Parathyroid adenoma (tissue), 2 donors: ENCODE data around the gene VPS13C.
"Not testable (repeated sequence)": the region's sequence is repeated elsewhere in the genome, so short reads cannot be mapped to it uniquely, and the experiment has no call there.

Source experiments
- H2AFZ ChIP-seq: fragments of 300-600 bp; sonication (generic); one replicate; pipeline ENCODE4 v1.7.0; 2017; ENCODE audit warnings: antibody characterized with exemption, mild to moderate bottlenecking
- H3K27ac ChIP-seq: fragments of 300-600 bp; sonication (generic); one replicate; pipeline ENCODE4 v1.7.0; 2017
- H3K27me3 ChIP-seq: fragments of 300-600 bp; sonication (generic); one replicate; pipeline ENCODE4 v1.7.0; 2017; ENCODE audit warnings: low read length; ENCODE audit not compliant: control insufficient read depth, insufficient read depth
- H3K36me3 ChIP-seq: fragments of 300-600 bp; sonication (generic); one replicate; pipeline ENCODE4 v1.7.0; 2017; ENCODE audit warnings: low read length; ENCODE audit not compliant: control insufficient read depth, insufficient read depth
- H3K4me1 ChIP-seq: fragments of 300-600 bp; sonication (generic); one replicate; pipeline ENCODE4 v1.7.0; 2017; ENCODE audit warnings: control low read depth
- H3K4me2 ChIP-seq: fragments of 300-600 bp; sonication (generic); one replicate; pipeline ENCODE4 v1.7.0; 2017; ENCODE audit warnings: low read length
- H3K4me3 ChIP-seq: fragments of 300-600 bp; sonication (generic); one replicate; pipeline ENCODE4 v1.7.0; 2017; ENCODE audit warnings: low read depth, low read length
- H3K79me2 ChIP-seq: fragments of 300-600 bp; sonication (generic); one replicate; pipeline ENCODE4 v1.7.0; 2017; ENCODE audit warnings: control low read depth
- H3K9ac ChIP-seq: fragments of 300-600 bp; sonication (generic); one replicate; pipeline ENCODE4 v1.7.0; 2017; ENCODE audit warnings: mild to moderate bottlenecking
- H3K9me3 ChIP-seq: fragments of 300-600 bp; sonication (generic); one replicate; pipeline ENCODE4 v1.7.0; 2017; ENCODE audit warnings: low read length; ENCODE audit not compliant: control insufficient read depth
- CTCF ChIP-seq: fragments of 300-600 bp; sonication (generic); IDR thresholded peaks from one replicate; pipeline ENCODE4 v1.7.0; 2017; ENCODE audit warnings: antibody characterized with exemption, mild to moderate bottlenecking
- donor health status: primary hyperparathyroidism.

Gene VPS13C

GRCh38 chr15:62020576-62021160 lies 39.6 kb downstream of the VPS13C start:
- H2AFZ ChIP-seq = no peak overlapping the region
- H3K4me3 ChIP-seq = no peak overlapping the region
- H3K4me1 ChIP-seq = no peaks in the 10 kb centered on the region
- no peaks in the 10 kb centered on the region for H3K9me3 ChIP-seq
- no peaks in the 10 kb centered on the region for H3K36me3 ChIP-seq
- H3K27me3 ChIP-seq = no peaks in the 10 kb centered on the region
- no peak for TF ChIP-seq CTCF
- H3K79me2 ChIP-seq = no peaks in the 10 kb centered on the region
- no peak overlapping the region for H3K27ac ChIP-seq
- no peak overlapping the region for H3K4me2 ChIP-seq
- no peak overlapping the region for H3K9ac ChIP-seq

GRCh38 chr15:62005354-62005753 lies 54.9 kb downstream of the VPS13C start:
- H3K36me3 ChIP-seq, H3K27ac ChIP-seq, H3K79me2 ChIP-seq, H3K4me2 ChIP-seq, H2AFZ ChIP-seq, H3K27me3 ChIP-seq, H3K4me3 ChIP-seq, H3K9ac ChIP-seq, H3K4me1 ChIP-seq, H3K9me3 ChIP-seq: not testable (repeated sequence)

GRCh38 chr15:61997786-61998185 lies 62.5 kb downstream of the VPS13C start:
- no peaks in the 10 kb centered on the region for H3K36me3 ChIP-seq
- H3K4me1 ChIP-seq = no peaks in the 10 kb centered on the region
- H3K4me2 ChIP-seq = no peak overlapping the region
- H3K9me3 ChIP-seq = no peaks in the 10 kb centered on the region
- no peak overlapping the region for H3K4me3 ChIP-seq
- H3K27ac ChIP-seq = no peak overlapping the region
- no peaks in the 10 kb centered on the region for H3K79me2 ChIP-seq
- no peak for TF ChIP-seq CTCF
- H3K9ac ChIP-seq = no peak overlapping the region
- no peak overlapping the region for H2AFZ ChIP-seq
- H3K27me3 ChIP-seq = no peaks in the 10 kb centered on the region

GRCh38 chr15:61996056-61996635 lies 64.1 kb downstream of the VPS13C start:
- Histone ChIP-seq H2AFZ (no peak overlapping the region), H3K4me1 (no peaks in the 10 kb centered on the region), H3K4me2 (no peak overlapping the region), H3K79me2 (no peaks in the 10 kb centered on the region), H3K9ac (no peak overlapping the region), H3K4me3 (no peak overlapping the region), H3K9me3 (no peaks in the 10 kb centered on the region), H3K36me3 (no peaks in the 10 kb centered on the region), H3K27ac (no peak overlapping the region), H3K27me3 (no peaks in the 10 kb centered on the region)
- TF ChIP-seq CTCF = no peak

- Histone ChIP-seq H3K27ac (no peak overlapping the region), H3K4me2 (no peak overlapping the region), H3K4me1 (no peaks in the 10 kb centered on the region), H3K9ac (no peak overlapping the region), H3K79me2 (no peaks in the 10 kb centered on the region), H3K9me3 (no peaks in the 10 kb centered on the region), H2AFZ (no peak overlapping the region), H3K4me3 (no peak overlapping the region), H3K36me3 (no peaks in the 10 kb centered on the region), H3K27me3 (no peaks in the 10 kb centered on the region)
- no peak for TF ChIP-seq CTCF
Observed at GRCh38 chr15:61994216-61994615, 66.0 kb downstream of the VPS13C start.
